ACC112 (cell line): ENCODE measurements around the gene TEAD1.

Experiments used
- H2AFZ ChIP-seq: fragments of 200-600 bp; sonication (generic); one replicate; pipeline ENCODE4 v1.6.0; 2017; ENCODE audit warnings: antibody characterized with exemption, low read length; ENCODE audit not compliant: unreplicated experiment
- H3K27ac ChIP-seq: fragments of 200-600 bp; sonication (generic); 2 replicates; pipeline ENCODE4 v1.5.1; 2014; ENCODE audit warnings: low read depth, mild to moderate bottlenecking, antibody characterized with exemption, low read length, moderate library complexity
- H3K27me3 ChIP-seq: fragments of 200-600 bp; sonication (generic); 2 replicates; pipeline ENCODE4 v1.6.1; 2014; ENCODE audit warnings: mild to moderate bottlenecking, antibody characterized with exemption, low read length, moderate library complexity, mixed read lengths; ENCODE audit not compliant: insufficient read depth
- H3K36me3 ChIP-seq: fragments of 200-600 bp; sonication (generic); 2 replicates; pipeline ENCODE4 v1.6.1; 2016; ENCODE audit warnings: mild to moderate bottlenecking, antibody characterized with exemption, low read length, moderate library complexity, mixed read lengths; ENCODE audit not compliant: insufficient read depth
- H3K4me1 ChIP-seq: fragments of 200-600 bp; sonication (generic); one replicate; pipeline ENCODE4 v1.6.1; 2016; ENCODE audit warnings: low read length, mixed read lengths; ENCODE audit not compliant: insufficient read depth, unreplicated experiment, control insufficient read depth
- H3K4me3 ChIP-seq: fragments of 200-600 bp; sonication (generic); 2 replicates; pipeline ENCODE4 v1.5.1; 2014; ENCODE audit warnings: mild to moderate bottlenecking, low read depth, low read length
- H3K79me2 ChIP-seq: fragments of 200-600 bp; sonication (generic); one replicate; pipeline ENCODE4 v1.6.0; 2016; ENCODE audit warnings: low read length; ENCODE audit not compliant: control insufficient read depth, unreplicated experiment, insufficient read depth

The TEAD1 gene

GRCh38 chr11:12889243-12889642 lies 215.0 kb downstream of the TEAD1 start:
- Histone ChIP-seq H3K27me3 (no peaks in the 10 kb centered on the region), H3K79me2 (peaks cover 3% of the 10 kb centered on the region), H3K36me3 (peaks cover under 1% of the 10 kb centered on the region), H3K4me1 (peaks cover 20% of the 10 kb centered on the region), H2AFZ (no peak overlapping the region), H3K27ac (peak overlapping the region; percentile 82), H3K4me3 (peak overlapping the region; percentile 10; the same call in 1 of the 2 replicates)

DNA sequence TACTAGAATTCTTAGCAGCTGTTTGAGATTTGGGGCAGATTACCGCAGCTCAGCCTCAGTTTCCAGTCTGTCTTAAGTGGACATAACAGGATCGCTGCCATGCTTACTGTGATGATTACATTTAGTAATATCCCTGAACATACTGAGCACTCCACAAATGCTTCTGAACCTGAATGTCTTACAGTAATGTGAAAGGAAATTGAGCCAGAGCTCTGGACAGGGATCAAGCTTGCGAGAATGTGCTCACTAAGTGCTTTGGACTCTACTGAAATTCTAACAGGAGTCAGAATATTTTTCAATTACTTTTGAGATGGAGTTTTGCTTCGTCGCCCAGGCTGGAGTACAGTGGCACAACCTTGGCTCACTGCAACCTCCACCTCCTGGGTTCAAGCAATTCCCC lies 216.3 kb downstream of the TEAD1 start:
- no peaks in the 10 kb centered on the region for H3K27me3 ChIP-seq
- H2AFZ ChIP-seq = no peak overlapping the region
- H3K27ac ChIP-seq = no peak overlapping the region
- peaks cover 7% of the 10 kb centered on the region for H3K36me3 ChIP-seq
- peaks cover 3% of the 10 kb centered on the region for H3K79me2 ChIP-seq
- no peak overlapping the region for H3K4me3 ChIP-seq
- H3K4me1 ChIP-seq = peaks cover 20% of the 10 kb centered on the region

GRCh38 chr11:12893787-12894672 lies 219.8 kb downstream of the TEAD1 start:
- H3K36me3 ChIP-seq = peaks cover 14% of the 10 kb centered on the region; the same call in 1 of the 2 replicates
- no peak overlapping the region for H3K27ac ChIP-seq
- no peaks in the 10 kb centered on the region for H3K27me3 ChIP-seq
- H2AFZ ChIP-seq = no peak overlapping the region
- H3K79me2 ChIP-seq = peaks cover 7% of the 10 kb centered on the region
- no peak overlapping the region for H3K4me3 ChIP-seq
- peaks cover 12% of the 10 kb centered on the region for H3K4me1 ChIP-seq

DNA sequence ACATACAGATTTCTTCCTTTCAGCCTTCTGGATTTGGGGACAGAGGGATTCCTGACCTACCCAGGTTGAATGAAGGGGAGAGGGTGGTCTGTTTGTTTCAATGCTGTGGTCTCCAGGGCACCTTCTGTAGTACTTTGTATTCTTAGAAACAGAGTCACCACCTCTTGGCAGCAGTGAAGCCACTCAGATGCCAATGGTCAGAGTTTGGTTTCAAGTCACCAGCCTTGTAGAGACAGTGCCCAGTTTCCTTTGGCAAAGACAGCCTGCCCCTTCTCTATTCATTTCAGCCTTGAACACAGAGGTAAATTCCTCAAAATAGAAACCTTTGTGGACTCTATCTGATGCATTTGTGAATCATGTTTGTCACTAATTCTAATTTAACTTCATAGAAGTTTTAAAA lies 223.2 kb downstream of the TEAD1 start:
- no peak overlapping the region for H3K27ac ChIP-seq
- H3K27me3 ChIP-seq = no peaks in the 10 kb centered on the region
- peaks cover 34% of the 10 kb centered on the region for H3K4me1 ChIP-seq
- no peak overlapping the region for H2AFZ ChIP-seq
- peaks cover 32% of the 10 kb centered on the region; the same call in 1 of the 2 replicates for H3K36me3 ChIP-seq
- no peak overlapping the region for H3K4me3 ChIP-seq
- peaks cover 13% of the 10 kb centered on the region for H3K79me2 ChIP-seq

DNA sequence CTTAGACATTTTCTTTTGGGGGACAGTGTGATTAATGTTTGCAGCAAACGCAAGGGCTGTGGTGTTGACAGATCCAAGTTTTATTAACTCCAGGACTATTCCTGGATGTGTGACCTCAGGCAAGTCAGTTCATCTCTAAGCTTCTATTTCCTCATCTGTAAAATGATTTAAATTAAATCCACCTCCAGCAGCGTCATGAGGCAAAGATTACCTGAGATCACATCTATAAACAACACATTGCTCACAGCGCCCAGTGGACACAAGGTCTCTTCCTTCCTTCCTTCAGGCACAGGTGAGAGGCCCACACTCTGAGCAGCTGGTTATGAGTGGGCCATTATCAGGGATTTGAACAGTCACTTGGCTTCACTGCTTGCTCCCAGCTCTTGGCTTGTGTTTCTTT lies 223.6 kb downstream of the TEAD1 start:
- Histone ChIP-seq H3K4me3 (no peak overlapping the region), H3K27ac (no peak overlapping the region), H3K27me3 (no peaks in the 10 kb centered on the region), H3K4me1 (peaks cover 34% of the 10 kb centered on the region), H3K36me3 (peaks cover 36% of the 10 kb centered on the region; the same call in 1 of the 2 replicates), H3K79me2 (peaks cover 13% of the 10 kb centered on the region), H2AFZ (no peak overlapping the region)

GRCh38 chr11:12900496-12900895 lies 226.3 kb downstream of the TEAD1 start:
- Histone ChIP-seq H3K27me3 (no peaks in the 10 kb centered on the region), H3K27ac (peak overlapping the region; percentile 83), H3K79me2 (peaks cover 10% of the 10 kb centered on the region), H2AFZ (no peak overlapping the region), H3K4me3 (peak overlapping the region; percentile 27; the same call in 1 of the 2 replicates), H3K36me3 (peaks cover 44% of the 10 kb centered on the region; the same call in 1 of the 2 replicates), H3K4me1 (peaks cover 29% of the 10 kb centered on the region)

GRCh38 chr11:12901272-12901671 lies 227.1 kb downstream of the TEAD1 start:
- Histone ChIP-seq H2AFZ (no peak overlapping the region), H3K79me2 (peaks cover 10% of the 10 kb centered on the region), H3K27me3 (no peaks in the 10 kb centered on the region), H3K4me3 (peak overlapping the region; percentile 27; the same call in 1 of the 2 replicates), H3K4me1 (peaks cover 29% of the 10 kb centered on the region), H3K27ac (peak overlapping the region; percentile 83), H3K36me3 (peaks cover 43% of the 10 kb centered on the region; the same call in 1 of the 2 replicates)

DNA sequence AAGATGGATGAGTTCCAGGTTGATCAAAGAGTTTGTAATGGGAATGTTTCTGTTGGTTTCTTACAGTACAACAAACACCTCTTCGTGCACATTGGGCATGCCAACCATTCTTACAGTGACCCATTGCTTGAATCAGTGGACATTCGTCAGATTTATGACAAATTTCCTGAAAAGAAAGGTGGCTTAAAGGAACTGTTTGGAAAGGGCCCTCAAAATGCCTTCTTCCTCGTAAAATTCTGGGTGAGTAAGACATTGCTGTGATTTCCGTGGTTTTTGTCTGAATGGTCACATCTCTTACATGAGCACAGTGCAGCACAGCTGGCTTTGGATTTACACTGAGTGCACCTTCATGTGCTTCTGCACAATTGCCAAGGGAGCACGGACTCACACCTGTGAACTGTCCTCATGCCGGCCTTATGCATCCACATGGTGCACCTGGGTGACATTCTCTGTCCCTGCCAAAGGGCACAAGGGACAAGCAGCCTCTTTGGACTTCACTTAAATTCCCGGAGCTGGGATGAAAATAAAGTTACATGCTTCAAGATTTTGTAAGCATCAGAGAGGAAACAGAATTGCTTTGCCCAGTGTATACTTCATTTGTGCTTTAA lies 227.8 kb downstream of the TEAD1 start:
- Histone ChIP-seq H3K4me3 (peak overlapping the region; percentile 27; the same call in 1 of the 2 replicates), H3K79me2 (peaks cover 10% of the 10 kb centered on the region), H3K27ac (peak overlapping the region; percentile 83), H3K27me3 (no peaks in the 10 kb centered on the region), H2AFZ (no peak overlapping the region), H3K36me3 (peaks cover 46% of the 10 kb centered on the region; the same call in 1 of the 2 replicates), H3K4me1 (peaks cover 34% of the 10 kb centered on the region)

GRCh38 chr11:12902791-12903486 lies 228.7 kb downstream of the TEAD1 start:
- H2AFZ ChIP-seq = no peak overlapping the region
- peaks cover 36% of the 10 kb centered on the region for H3K4me1 ChIP-seq
- H3K36me3 ChIP-seq = peaks cover 49% of the 10 kb centered on the region; the same call in 1 of the 2 replicates
- H3K79me2 ChIP-seq = peaks cover 6% of the 10 kb centered on the region
- no peak overlapping the region for H3K27ac ChIP-seq
- no peak overlapping the region for H3K4me3 ChIP-seq
- no peaks in the 10 kb centered on the region for H3K27me3 ChIP-seq

DNA sequence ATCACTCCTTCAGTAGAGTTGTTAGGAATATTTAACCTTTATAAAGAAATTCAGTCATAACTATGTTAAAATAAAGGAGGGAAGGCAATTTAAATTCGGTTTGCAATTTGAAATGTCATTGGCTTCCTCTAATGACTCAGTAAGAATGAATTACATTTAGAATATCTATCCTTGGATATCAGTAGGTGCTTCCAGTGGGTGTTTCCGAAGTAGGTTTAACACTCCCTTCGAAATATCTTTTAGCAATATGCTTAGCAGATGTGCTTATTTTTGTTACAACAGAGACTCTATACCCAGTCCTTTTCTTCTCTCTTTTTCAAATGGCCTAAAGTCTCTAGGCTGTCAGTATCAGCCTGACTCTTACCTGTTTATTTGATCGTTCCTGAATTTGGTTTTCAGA lies 231.2 kb downstream of the TEAD1 start:
- Histone ChIP-seq H2AFZ (no peak overlapping the region), H3K4me1 (peaks cover 26% of the 10 kb centered on the region), H3K27ac (no peak overlapping the region), H3K27me3 (no peaks in the 10 kb centered on the region), H3K4me3 (no peak overlapping the region), H3K36me3 (peaks cover 47% of the 10 kb centered on the region; the same call in 1 of the 2 replicates), H3K79me2 (no peaks in the 10 kb centered on the region)
